ENCODE measurements around the gene KIF2A. TPM values are rescaled to one million over a fixed set of nuclear protein-coding genes. Genes with fewer than 3 reads are reported as not detected.
A peak's percentile ranks its signal among the peaks of the same experiment; 100 is the strongest.

KIF2A gene
- total RNA-seq, 5 donors from 2014 or later (not counting 1 experiment from before 2014, with no cell fraction given) = 99.8 to 122 (median 107) TPM

- no peak overlapping the region for H3K27ac ChIP-seq (ENCODE audit: low read length)
- H3K4me3 ChIP-seq (ENCODE audit: control insufficient read depth in 1 of 2, extremely low read depth in 1 of 2, low read length in 1 of 2) = no peak overlapping the region
- H3K9me3 Mint-ChIP-seq = no peaks in the 10 kb centered on the region
- ATAC-seq (replicated peaks in 1 of 4) = no peak
- H3K27me3 Mint-ChIP-seq = no peaks in the 10 kb centered on the region
- no peak for DNase-seq
- H3K4me1 ChIP-seq (ENCODE audit: control insufficient read depth in 1 of 2, extremely low read depth in 1 of 2, insufficient read depth in 2 of 2, low read length in 2 of 2) = peaks cover 0 to 41% of the 10 kb centered on the region in 2 experiments
- 91% methylated on average over 6 of the region's 8 CpGs for WGBS (ENCODE audit: insufficient coverage)
- ChIA-PET POLR2A (no interaction called here), CTCF (interaction anchor here in 1 of 2 donors (0.8 kb wide), 1 partner anchor 24 kb away, joined by 4 read pairs; no protein-coding TSS in a partner anchor)
- peak overlapping the region; percentile 71 to 80 for H3K27ac Mint-ChIP-seq
- H3K36me3 ChIP-seq (ENCODE audit: control insufficient read depth in 2 of 2, extremely low read depth in 1 of 2, insufficient read depth in 1 of 2, low read length in 1 of 2) = peaks cover 6 to 22% of the 10 kb centered on the region in 2 donors
- peaks cover 17% of the 10 kb centered on the region for H3K36me3 Mint-ChIP-seq
- no peaks in the 10 kb centered on the region for H3K9me3 ChIP-seq
- no peak overlapping the region for H3K4me3 Mint-ChIP-seq
- no peaks in the 10 kb centered on the region for H3K27me3 ChIP-seq (replicated peaks in 1 of 2; ENCODE audit: control insufficient read depth in 2 of 2, extremely low read depth in 1 of 2, insufficient read depth in 2 of 2, low read length in 1 of 2)
- peaks cover 72 to 77% (median 76%) of the 10 kb centered on the region in 3 donors for H3K4me1 Mint-ChIP-seq
Observed at GRCh38 chr5:62333250-62333794, 27.3 kb downstream of the KIF2A start.

GRCh38 chr5:62334082-62334481 lies 28.1 kb downstream of the KIF2A start:
- H3K36me3 ChIP-seq (ENCODE audit: control insufficient read depth in 2 of 2, extremely low read depth in 1 of 2, insufficient read depth in 1 of 2, low read length in 1 of 2) = peaks cover 6 to 22% of the 10 kb centered on the region in 2 donors
- ATAC-seq (replicated peaks in 1 of 4) (no peak), DNase-seq (no peak)
- H3K27ac ChIP-seq (ENCODE audit: low read length) = no peak overlapping the region
- Mint-ChIP-seq H3K9me3 (no peaks in the 10 kb centered on the region), H3K36me3 (peaks cover 17% of the 10 kb centered on the region), H3K4me1 (peaks cover 69 to 75% (median 74%) of the 10 kb centered on the region in 3 donors), H3K27ac (peak overlapping the region; percentile 60 to 80), H3K4me3 (no peak overlapping the region), H3K27me3 (no peaks in the 10 kb centered on the region)
- ChIA-PET CTCF (no interaction called here), POLR2A (no interaction called here)
- H3K4me3 ChIP-seq (ENCODE audit: control insufficient read depth in 1 of 2, extremely low read depth in 1 of 2, low read length in 1 of 2) = no peak overlapping the region
- no peaks in the 10 kb centered on the region for H3K9me3 ChIP-seq
- H3K4me1 ChIP-seq (ENCODE audit: control insufficient read depth in 1 of 2, extremely low read depth in 1 of 2, insufficient read depth in 2 of 2, low read length in 2 of 2) = peaks cover 0 to 40% of the 10 kb centered on the region in 2 experiments
- H3K27me3 ChIP-seq (replicated peaks in 1 of 2; ENCODE audit: control insufficient read depth in 2 of 2, extremely low read depth in 1 of 2, insufficient read depth in 2 of 2, low read length in 1 of 2) = no peaks in the 10 kb centered on the region
- WGBS (ENCODE audit: insufficient coverage) = 100% methylated on average over 2 of the region's 2 CpGs

- Histone ChIP-seq H3K9me3 (no peaks in the 10 kb centered on the region), H3K4me3 (ENCODE audit: control insufficient read depth in 1 of 2, extremely low read depth in 1 of 2, low read length in 1 of 2) (no peak overlapping the region), H3K27me3 (replicated peaks in 1 of 2; ENCODE audit: control insufficient read depth in 2 of 2, extremely low read depth in 1 of 2, insufficient read depth in 2 of 2, low read length in 1 of 2) (no peaks in the 10 kb centered on the region), H3K27ac (ENCODE audit: low read length) (no peak overlapping the region), H3K4me1 (ENCODE audit: control insufficient read depth in 1 of 2, extremely low read depth in 1 of 2, insufficient read depth in 2 of 2, low read length in 2 of 2) (peaks cover 28 to 40% of the 10 kb centered on the region in 2 experiments), H3K36me3 (ENCODE audit: control insufficient read depth in 2 of 2, extremely low read depth in 1 of 2, insufficient read depth in 1 of 2, low read length in 1 of 2) (peaks cover 0 to 5% of the 10 kb centered on the region in 2 donors)
- CTCF ChIA-PET = interaction anchor here in 1 of 2 donors (1.0 to 1.2 kb wide), 4 partner anchors 12 to 49 kb away, joined by 3 to 4 read pairs (median 4); no protein-coding TSS in a partner anchor
- no peaks in the 10 kb centered on the region for H3K27me3 Mint-ChIP-seq
- H3K4me3 Mint-ChIP-seq = no peak overlapping the region
- DNase-seq = peak in 2 of 35 experiments; percentile 20 to 69
- no peak for ATAC-seq (replicated peaks in 1 of 4)
- H3K36me3 Mint-ChIP-seq = no peaks in the 10 kb centered on the region
- POLR2A ChIA-PET = interaction anchor here in 1 of 2 donors (0.6 to 0.7 kb wide), 2 partner anchors 16 to 81 kb away, joined by 3 to 5 read pairs; no protein-coding TSS in a partner anchor
- H3K27ac Mint-ChIP-seq = peak overlapping the region in 1 of 2 donors; percentile 23
- no CpG with 5 or more reads among the region's 1 CpG for WGBS (ENCODE audit: insufficient coverage)
- H3K4me1 Mint-ChIP-seq = peaks cover 67% of the 10 kb centered on the region in 3 donors
- no peaks in the 10 kb centered on the region for H3K9me3 Mint-ChIP-seq
Observed at GRCh38 chr5:62340392-62340791, 34.4 kb downstream of the KIF2A start.

- WGBS (ENCODE audit: insufficient coverage) = no CpG with 5 or more reads among the region's 2 CpGs
- DNase-seq (no peak), ATAC-seq (replicated peaks in 1 of 4) (no peak)
- Mint-ChIP-seq H3K4me3 (peak overlapping the region in 1 of 3 donors; percentile 67), H3K9me3 (no peaks in the 10 kb centered on the region), H3K27me3 (no peaks in the 10 kb centered on the region), H3K27ac (peak overlapping the region; percentile 89 to 90), H3K4me1 (peaks cover 63 to 65% (median 64%) of the 10 kb centered on the region in 3 donors), H3K36me3 (no peaks in the 10 kb centered on the region)
- Histone ChIP-seq H3K27ac (ENCODE audit: low read length) (peak overlapping the region; percentile 11), H3K4me3 (ENCODE audit: control insufficient read depth in 1 of 2, extremely low read depth in 1 of 2, low read length in 1 of 2) (no peak overlapping the region), H3K36me3 (ENCODE audit: control insufficient read depth in 2 of 2, extremely low read depth in 1 of 2, insufficient read depth in 1 of 2, low read length in 1 of 2) (peaks cover 0 to 5% of the 10 kb centered on the region in 2 donors), H3K27me3 (replicated peaks in 1 of 2; ENCODE audit: control insufficient read depth in 2 of 2, extremely low read depth in 1 of 2, insufficient read depth in 2 of 2, low read length in 1 of 2) (no peaks in the 10 kb centered on the region), H3K4me1 (ENCODE audit: control insufficient read depth in 1 of 2, extremely low read depth in 1 of 2, insufficient read depth in 2 of 2, low read length in 2 of 2) (peaks cover 28 to 40% of the 10 kb centered on the region in 2 experiments), H3K9me3 (no peaks in the 10 kb centered on the region)
- ChIA-PET CTCF (interaction anchor here in 1 of 2 donors (1.0 to 1.2 kb wide), 4 partner anchors 12 to 49 kb away, joined by 3 to 4 read pairs (median 4); no protein-coding TSS in a partner anchor), POLR2A (interaction anchor here in 1 of 2 donors (0.6 kb wide), 1 partner anchor 16 kb away, joined by 3 read pairs; no protein-coding TSS in a partner anchor)
Observed at GRCh38 chr5:62340979-62341378, 35.0 kb downstream of the KIF2A start.

- Histone ChIP-seq H3K27me3 (replicated peaks in 1 of 2; ENCODE audit: control insufficient read depth in 2 of 2, extremely low read depth in 1 of 2, insufficient read depth in 2 of 2, low read length in 1 of 2) (no peaks in the 10 kb centered on the region), H3K4me1 (ENCODE audit: control insufficient read depth in 1 of 2, extremely low read depth in 1 of 2, insufficient read depth in 2 of 2, low read length in 2 of 2) (peaks cover 28 to 40% of the 10 kb centered on the region in 2 experiments), H3K27ac (ENCODE audit: low read length) (peak overlapping the region; percentile 11), H3K36me3 (ENCODE audit: control insufficient read depth in 2 of 2, extremely low read depth in 1 of 2, insufficient read depth in 1 of 2, low read length in 1 of 2) (peaks cover 0 to 5% of the 10 kb centered on the region in 2 donors), H3K4me3 (ENCODE audit: control insufficient read depth in 1 of 2, extremely low read depth in 1 of 2, low read length in 1 of 2) (peak overlapping the region in 1 of 2 donors; percentile 38), H3K9me3 (no peaks in the 10 kb centered on the region)
- Mint-ChIP-seq H3K27ac (peak overlapping the region; percentile 89 to 90), H3K9me3 (no peaks in the 10 kb centered on the region), H3K36me3 (no peaks in the 10 kb centered on the region), H3K4me1 (peaks cover 53 to 63% (median 62%) of the 10 kb centered on the region in 3 donors), H3K4me3 (peak overlapping the region; percentile 52 to 67 (median 53)), H3K27me3 (no peaks in the 10 kb centered on the region)
- DNase-seq (peak in 2 of 35 experiments; percentile 8 to 38), ATAC-seq (replicated peaks in 1 of 4) (peak; percentile 60 to 77 (median 74))
- CTCF ChIA-PET = interaction anchor here in 1 of 2 donors (0.7 to 1.2 kb wide), 5 partner anchors 11 to 118 kb away, joined by 3 to 9 read pairs (median 4); partner anchors contain the start of gene KIF2A
- 0% methylated on average over 2 of the region's 4 CpGs for WGBS (ENCODE audit: insufficient coverage)
- POLR2A ChIA-PET = interaction anchor here (0.5 to 0.6 kb wide), 3 partner anchors 14 to 281 kb away, joined by 4 to 6 read pairs (median 6); no protein-coding TSS in a partner anchor
Observed at GRCh38 chr5:62341783-62342475, 35.9 kb downstream of the KIF2A start.

GRCh38 chr5:62342476-62342837 lies 36.5 kb downstream of the KIF2A start:
- no peaks in the 10 kb centered on the region for H3K9me3 Mint-ChIP-seq
- H3K9me3 ChIP-seq = no peaks in the 10 kb centered on the region
- peaks cover 0 to 5% of the 10 kb centered on the region in 2 donors for H3K36me3 ChIP-seq (ENCODE audit: control insufficient read depth in 2 of 2, extremely low read depth in 1 of 2, insufficient read depth in 1 of 2, low read length in 1 of 2)
- peaks cover 49 to 64% (median 64%) of the 10 kb centered on the region in 3 donors for H3K4me1 Mint-ChIP-seq
- H3K27ac Mint-ChIP-seq = peak overlapping the region; percentile 15 to 90
- ChIA-PET CTCF (interaction anchor here in 1 of 2 donors (1.1 to 1.2 kb wide), 3 partner anchors 10 to 51 kb away, joined by 3 to 9 read pairs (median 3); partner anchors contain the start of gene KIF2A), POLR2A (no interaction called here)
- H3K4me1 ChIP-seq (ENCODE audit: control insufficient read depth in 1 of 2, extremely low read depth in 1 of 2, insufficient read depth in 2 of 2, low read length in 2 of 2) = peaks cover 28 to 38% of the 10 kb centered on the region in 2 experiments
- H3K4me3 ChIP-seq (ENCODE audit: control insufficient read depth in 1 of 2, extremely low read depth in 1 of 2, low read length in 1 of 2) = no peak overlapping the region
- H3K4me3 Mint-ChIP-seq = peak overlapping the region in 2 of 3 donors; percentile 52 to 67
- no peaks in the 10 kb centered on the region for H3K27me3 ChIP-seq (replicated peaks in 1 of 2; ENCODE audit: control insufficient read depth in 2 of 2, extremely low read depth in 1 of 2, insufficient read depth in 2 of 2, low read length in 1 of 2)
- H3K27me3 Mint-ChIP-seq = no peaks in the 10 kb centered on the region
- H3K36me3 Mint-ChIP-seq = no peaks in the 10 kb centered on the region
- H3K27ac ChIP-seq (ENCODE audit: low read length) = peak overlapping the region; percentile 11
- no peak for DNase-seq
- peak in 1 of 4 experiments; percentile 11 for ATAC-seq (replicated peaks in 1 of 4)
- no CpG with 5 or more reads among the region's 2 CpGs for WGBS (ENCODE audit: insufficient coverage)

Measured in T-cell (primary cell).